PC-3 (cell line): ENCODE measurements around the gene SDF2.

Experiments used
- EZH2 ChIP-seq: fragments of 300-600 bp; sonication (generic); IDR thresholded peaks from one replicate; pipeline ENCODE4 v1.6.1; 2017; ENCODE audit warnings: antibody characterized with exemption, mild to moderate bottlenecking, low read length; ENCODE audit not compliant: unreplicated experiment
- EZH2phosphoT487 ChIP-seq: fragments of 300-600 bp; sonication (generic); IDR thresholded peaks from 2 replicates; pipeline ENCODE4 v1.6.1; 2018; ENCODE audit warnings: mild to moderate bottlenecking, antibody characterized with exemption, low read length, borderline replicate concordance
- TF ChIP-seq, protein P1 (sequence below): fragments of 300-600 bp; sonication (generic); conservative IDR thresholded peaks from 2 replicates; pipeline ENCODE4 v1.5.1; 2017; ENCODE audit warnings: antibody characterized with exemption, low read depth, mild to moderate bottlenecking, low read length

- no peak for TF ChIP-seq EZH2
- TF ChIP-seq, protein P1, sequence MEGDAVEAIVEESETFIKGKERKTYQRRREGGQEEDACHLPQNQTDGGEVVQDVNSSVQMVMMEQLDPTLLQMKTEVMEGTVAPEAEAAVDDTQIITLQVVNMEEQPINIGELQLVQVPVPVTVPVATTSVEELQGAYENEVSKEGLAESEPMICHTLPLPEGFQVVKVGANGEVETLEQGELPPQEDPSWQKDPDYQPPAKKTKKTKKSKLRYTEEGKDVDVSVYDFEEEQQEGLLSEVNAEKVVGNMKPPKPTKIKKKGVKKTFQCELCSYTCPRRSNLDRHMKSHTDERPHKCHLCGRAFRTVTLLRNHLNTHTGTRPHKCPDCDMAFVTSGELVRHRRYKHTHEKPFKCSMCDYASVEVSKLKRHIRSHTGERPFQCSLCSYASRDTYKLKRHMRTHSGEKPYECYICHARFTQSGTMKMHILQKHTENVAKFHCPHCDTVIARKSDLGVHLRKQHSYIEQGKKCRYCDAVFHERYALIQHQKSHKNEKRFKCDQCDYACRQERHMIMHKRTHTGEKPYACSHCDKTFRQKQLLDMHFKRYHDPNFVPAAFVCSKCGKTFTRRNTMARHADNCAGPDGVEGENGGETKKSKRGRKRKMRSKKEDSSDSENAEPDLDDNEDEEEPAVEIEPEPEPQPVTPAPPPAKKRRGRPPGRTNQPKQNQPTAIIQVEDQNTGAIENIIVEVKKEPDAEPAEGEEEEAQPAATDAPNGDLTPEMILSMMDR: no peak
- no peak for TF ChIP-seq EZH2phosphoT487
These were observed at the start of gene SDF2, which contains the start of gene SUPT6H for GRCh38 chr17:28661635-28662526.
